Endothelial cell of hepatic sinusoid (primary cell): ENCODE data around the gene NLGN4X.
"Not testable (repeated sequence)": the region's sequence is repeated elsewhere in the genome, so short reads cannot be mapped to it uniquely, and the experiment has no call there.

ENCODE experiments used
- in situ Hi-C: cut with HindIII; loops from 2 replicates; pipeline ENCODE4 v1.10.0; 2017; ENCODE audit warnings: low sequenced_read_pairs

Gene NLGN4X

GRCh38 chrX:6015423-6015822 lies 213.2 kb downstream of the NLGN4X start:
- in situ Hi-C loops: no loop called here

- in situ Hi-C loops: no loop called here
These were observed 216.3 kb downstream of the NLGN4X start for GRCh38 chrX:6012357-6012756.

GRCh38 chrX:6005856-6006255 lies 222.8 kb downstream of the NLGN4X start:
- in situ Hi-C loops: no loop called here

- in situ Hi-C loops: no loop called here
These were observed 224.1 kb downstream of the NLGN4X start for GRCh38 chrX:6004529-6004928.

GRCh38 chrX:6002056-6002455 lies 226.6 kb downstream of the NLGN4X start:
- in situ Hi-C loops: no loop called here

- in situ Hi-C loops: no loop called here
These were observed 229.8 kb downstream of the NLGN4X start for GRCh38 chrX:5998901-5999300.

- in situ Hi-C loops: no loop called here
These were observed 230.2 kb downstream of the NLGN4X start for GRCh38 chrX:5998456-5998855.

- in situ Hi-C loops: no loop called here
These were observed 237.3 kb downstream of the NLGN4X start for GRCh38 chrX:5991393-5991792.

- in situ Hi-C loops: no loop called here
These were observed 249.3 kb downstream of the NLGN4X start for GRCh38 chrX:5979338-5979737.

GRCh38 chrX:5976332-5976731 lies 252.3 kb downstream of the NLGN4X start:
- in situ Hi-C loops: no loop called here

- in situ Hi-C loops: no loop called here
These were observed 257.4 kb downstream of the NLGN4X start for GRCh38 chrX:5971300-5971699.

GRCh38 chrX:5965406-5965805 lies 263.3 kb downstream of the NLGN4X start:
- in situ Hi-C loops: no loop called here

- in situ Hi-C loops: no loop called here
These were observed 269.4 kb downstream of the NLGN4X start for GRCh38 chrX:5959286-5959685.

GRCh38 chrX:5958523-5958922 lies 270.1 kb downstream of the NLGN4X start:
- in situ Hi-C loops: no loop called here

GRCh38 chrX:5957506-5957905 lies 271.2 kb downstream of the NLGN4X start:
- in situ Hi-C loops: no loop called here

GRCh38 chrX:5936438-5936837 lies 292.2 kb downstream of the NLGN4X start:
- in situ Hi-C loops: no loop called here

GRCh38 chrX:5928224-5928623 lies 300.4 kb downstream of the NLGN4X start:
- in situ Hi-C loops: no loop called here

- in situ Hi-C loops: no loop called here
These were observed 311.7 kb downstream of the NLGN4X start for GRCh38 chrX:5916945-5917344.

GRCh38 chrX:5915783-5916182 lies 312.9 kb downstream of the NLGN4X start:
- in situ Hi-C loops: no loop called here

- in situ Hi-C loops: no loop called here
These were observed 321.5 kb downstream of the NLGN4X start for GRCh38 chrX:5907207-5907606.

- in situ Hi-C loops: not testable (repeated sequence)
These were observed 325.0 kb downstream of the NLGN4X start for GRCh38 chrX:5903586-5904190.

GRCh38 chrX:5898463-5898862 lies 330.2 kb downstream of the NLGN4X start:
- in situ Hi-C loops: no loop called here

GRCh38 chrX:5891378-5891777 lies 337.3 kb downstream of the NLGN4X start:
- in situ Hi-C loops: no loop called here
